ENCODE data around the gene PYGB.

PYGB gene

GRCh38 chr20:25282796-25283195, 34.9 kb downstream of the PYGB start:
- DNase-seq (ENCODE audit: low spot score): no peak

GRCh38 chr20:25283221-25283951, 35.5 kb downstream of the PYGB start:
- DNase-seq (ENCODE audit: low spot score): no peak

- DNase-seq (ENCODE audit: low spot score): no peak
Measured at GRCh38 chr20:25284131-25284601, 36.3 kb downstream of the PYGB start.

- DNase-seq (ENCODE audit: low spot score): no peak
Measured at GRCh38 chr20:25285091-25285647, 37.3 kb downstream of the PYGB start.

GRCh38 chr20:25285856-25286798, 38.2 kb downstream of the PYGB start:
- DNase-seq (ENCODE audit: low spot score): no peak

- DNase-seq (ENCODE audit: low spot score): no peak
Measured at GRCh38 chr20:25286917-25287316, 39.0 kb downstream of the PYGB start.

GRCh38 chr20:25287631-25288290, 39.9 kb downstream of the PYGB start:
- no peak for DNase-seq (ENCODE audit: low spot score)

GRCh38 chr20:25288291-25289181, 40.7 kb downstream of the PYGB start:
- DNase-seq (ENCODE audit: low spot score): no peak

- no peak for DNase-seq (ENCODE audit: low spot score)
Measured at GRCh38 chr20:25289886-25290597, 42.2 kb downstream of the PYGB start.

GRCh38 chr20:25290646-25291431, 43.0 kb downstream of the PYGB start:
- DNase-seq (ENCODE audit: low spot score): no peak

GRCh38 chr20:25291432-25292133, 43.7 kb downstream of the PYGB start:
- no peak for DNase-seq (ENCODE audit: low spot score)

GRCh38 chr20:25292176-25292891, 44.4 kb downstream of the PYGB start:
- no peak for DNase-seq (ENCODE audit: low spot score)

GRCh38 chr20:25293507-25293906, 45.6 kb downstream of the PYGB start:
- no peak for DNase-seq (ENCODE audit: low spot score)

GRCh38 chr20:25293910-25294458, 46.1 kb downstream of the PYGB start:
- DNase-seq (ENCODE audit: low spot score): no peak

GRCh38 chr20:25294459-25295385, 46.8 kb downstream of the PYGB start:
- peak; percentile 75 for DNase-seq (ENCODE audit: low spot score)

GRCh38 chr20:25295386-25296093, 47.7 kb downstream of the PYGB start:
- peak; percentile 56 for DNase-seq (ENCODE audit: low spot score)
